SK-N-MC (cell line): Measurements from ENCODE around the gene ATRN.

Source experiments
- EZH2 ChIP-seq: fragments of 200-600 bp; sonication (generic); IDR thresholded peaks from one replicate; pipeline ENCODE4 v1.6.1; 2017; ENCODE audit warnings: antibody characterized with exemption
- FOXP2 ChIP-seq: optimal IDR thresholded peaks from 2 replicates; pipeline ENCODE3; 2011; ENCODE audit warnings: mild to moderate bottlenecking, moderate library complexity; ENCODE audit not compliant: insufficient read depth; ENCODE audit errors: extremely low read length, control extremely low read depth
- POLR2AphosphoS5 ChIP-seq: IDR thresholded peaks from 2 replicates; pipeline ENCODE4 v1.6.1; 2012; ENCODE audit warnings: mild to moderate bottlenecking, low read depth, low read length, borderline replicate concordance

GRCh38 chr20:3576363-3576762 lies 105.5 kb downstream of the ATRN start:
- TF ChIP-seq EZH2 (no peak), POLR2AphosphoS5 (no peak), FOXP2 (no peak)
